NCI-H146 (cell line): ENCODE results near the gene NRG2.

Source experiments
- DNase-seq: peaks from one replicate; lab custom pipeline; 2025; lab: John Stamatoyannopoulos, UW

Gene NRG2

GRCh38 chr5:139855946-139856540 is 187.1 kb downstream of the NRG2 start:
- no peak for DNase-seq

- DNase-seq, result no peak
Measured at GRCh38 chr5:139855451-139855850, 187.6 kb downstream of the NRG2 start.

GRCh38 chr5:139854953-139855352 is 188.1 kb downstream of the NRG2 start:
- no peak for DNase-seq

- no peak for DNase-seq
Measured at GRCh38 chr5:139854029-139854605, 189.0 kb downstream of the NRG2 start.

GRCh38 chr5:139852696-139853095 is 190.4 kb downstream of the NRG2 start:
- no peak for DNase-seq

- no peak for DNase-seq
Measured at GRCh38 chr5:139851558-139851957, 191.5 kb downstream of the NRG2 start.

- DNase-seq, result no peak
Measured at GRCh38 chr5:139850423-139851016, 192.6 kb downstream of the NRG2 start.

- DNase-seq, result no peak
Measured at GRCh38 chr5:139849942-139850341, 193.2 kb downstream of the NRG2 start.

- no peak for DNase-seq
Measured at GRCh38 chr5:139849501-139849900, 193.6 kb downstream of the NRG2 start.

GRCh38 chr5:139848508-139849100 is 194.5 kb downstream of the NRG2 start:
- no peak for DNase-seq

- peak; percentile 9 for DNase-seq
Measured at GRCh38 chr5:139847790-139848507, 195.2 kb downstream of the NRG2 start.

- no peak for DNase-seq
Measured at GRCh38 chr5:139847091-139847490, 196.0 kb downstream of the NRG2 start.

- DNase-seq, result no peak
Measured at GRCh38 chr5:139845846-139846681, 197.0 kb downstream of the NRG2 start.

GRCh38 chr5:139844472-139845145 is 198.5 kb downstream of the NRG2 start:
- peak; percentile 46 for DNase-seq

GRCh38 chr5:139843991-139844390 is 199.1 kb downstream of the NRG2 start:
- DNase-seq, result no peak

GRCh38 chr5:139842321-139842720 is 200.8 kb downstream of the NRG2 start:
- no peak for DNase-seq

- DNase-seq, result no peak
Measured at GRCh38 chr5:139841549-139841948, 201.6 kb downstream of the NRG2 start.

- DNase-seq, result no peak
Measured at GRCh38 chr5:139839918-139840317, 203.2 kb downstream of the NRG2 start.

- no peak for DNase-seq
Measured at GRCh38 chr5:139839232-139839815, 203.8 kb downstream of the NRG2 start.

- DNase-seq, result no peak
Measured at GRCh38 chr5:139838381-139839197, 204.5 kb downstream of the NRG2 start.
